NT2/D1 (cell line): Measurements from ENCODE around the gene NPTXR.
A peak's percentile ranks its signal among the peaks of the same experiment; 100 is the strongest.

Experiments used
- DNase-seq: peaks from one replicate; pipeline ENCODE4 v3.0.0-alpha.2; 2011; ENCODE audit warnings: low read depth, low spot score
- H3K27me3 ChIP-seq: 2 replicates; pipeline ENCODE4 v1.6.0; 2011; ENCODE audit warnings: mild to moderate bottlenecking; ENCODE audit not compliant: insufficient read length, insufficient read depth
- H3K36me3 ChIP-seq: 2 replicates; pipeline ENCODE4 v1.6.1; 2011; ENCODE audit warnings: mild to moderate bottlenecking, low read length, mixed read lengths; ENCODE audit not compliant: insufficient read depth, insufficient read length
- H3K4me1 ChIP-seq: 2 replicates; pipeline ENCODE4 v1.5.1; 2011; ENCODE audit not compliant: insufficient read depth, insufficient read length
- H3K4me3 ChIP-seq: 2 replicates; pipeline ENCODE4 v1.5.1; 2011; ENCODE audit warnings: low read depth; ENCODE audit not compliant: insufficient read length
- H3K9ac ChIP-seq: 2 replicates; pipeline ENCODE4 v1.6.0; 2011; ENCODE audit warnings: low read depth; ENCODE audit not compliant: insufficient read length
- H3K9me3 ChIP-seq: 2 replicates; pipeline ENCODE4 v1.5.1; 2011; ENCODE audit warnings: mild to moderate bottlenecking, low read length; ENCODE audit not compliant: insufficient read depth
- SUZ12 ChIP-seq: IDR thresholded peaks from 2 replicates; pipeline ENCODE4 v1.6.1; 2011; ENCODE audit not compliant: insufficient read length, insufficient read depth; ENCODE audit errors: extremely low read depth
- YY1 ChIP-seq: IDR thresholded peaks from 2 replicates; pipeline ENCODE4 v1.6.1; 2011; ENCODE audit not compliant: insufficient read length, insufficient read depth
- ZNF274 ChIP-seq: IDR thresholded peaks from 2 replicates; pipeline ENCODE4 v1.6.1; 2011; ENCODE audit warnings: mild to moderate bottlenecking, low read depth, low read length

NPTXR gene

GRCh38 chr22:38881464-38881871, 37.6 kb upstream of the NPTXR start:
- Histone ChIP-seq H3K27me3 (peaks cover 8% of the 10 kb centered on the region), H3K9ac (no peak overlapping the region), H3K4me1 (peaks cover 3% of the 10 kb centered on the region), H3K36me3 (no peaks in the 10 kb centered on the region), H3K4me3 (no peak overlapping the region), H3K9me3 (no peaks in the 10 kb centered on the region)
- no peak for DNase-seq
- no peak for TF ChIP-seq ZNF274
- TF ChIP-seq SUZ12: no peak
- TF ChIP-seq YY1: no peak

GRCh38 chr22:38879961-38880360, 36.1 kb upstream of the NPTXR start:
- no peaks in the 10 kb centered on the region for H3K9me3 ChIP-seq
- H3K36me3 ChIP-seq: no peaks in the 10 kb centered on the region
- DNase-seq: no peak
- H3K9ac ChIP-seq: no peak overlapping the region
- TF ChIP-seq SUZ12 (no peak), ZNF274 (no peak), YY1 (no peak)
- peaks cover 11% of the 10 kb centered on the region for H3K27me3 ChIP-seq
- peaks cover 3% of the 10 kb centered on the region for H3K4me1 ChIP-seq
- no peak overlapping the region for H3K4me3 ChIP-seq

GRCh38 chr22:38879108-38879729, 35.4 kb upstream of the NPTXR start:
- no peak overlapping the region for H3K4me3 ChIP-seq
- H3K9me3 ChIP-seq: no peaks in the 10 kb centered on the region
- H3K27me3 ChIP-seq: peaks cover 16% of the 10 kb centered on the region
- no peaks in the 10 kb centered on the region for H3K36me3 ChIP-seq
- no peak for TF ChIP-seq YY1
- no peak for TF ChIP-seq ZNF274
- TF ChIP-seq SUZ12: no peak
- no peak for DNase-seq
- no peak overlapping the region for H3K9ac ChIP-seq
- peaks cover 3% of the 10 kb centered on the region for H3K4me1 ChIP-seq

DNA sequence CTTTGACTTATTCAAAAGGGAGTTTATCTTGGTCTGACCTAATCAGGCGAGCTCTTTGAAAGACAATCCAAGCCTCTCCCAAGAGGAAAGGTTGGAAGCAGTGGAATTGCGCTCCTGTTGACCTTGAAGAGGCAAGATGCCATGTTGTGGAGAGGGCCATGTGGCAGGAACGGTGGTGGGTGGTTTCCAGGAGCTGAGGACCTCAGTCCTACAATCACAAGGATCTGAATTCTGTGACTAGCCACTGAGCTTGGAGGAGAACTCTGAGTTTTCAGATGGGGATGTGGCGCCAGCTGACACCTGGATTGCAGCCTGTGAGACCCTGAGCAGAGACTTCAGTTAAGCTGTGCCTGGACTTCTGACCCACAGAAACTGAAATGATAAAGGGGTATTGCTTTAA, 34.2 kb upstream of the NPTXR start:
- no peak for DNase-seq
- Histone ChIP-seq H3K4me3 (no peak overlapping the region), H3K9me3 (no peaks in the 10 kb centered on the region), H3K36me3 (no peaks in the 10 kb centered on the region), H3K4me1 (peaks cover 7% of the 10 kb centered on the region), H3K27me3 (peaks cover 27% of the 10 kb centered on the region), H3K9ac (no peak overlapping the region)
- TF ChIP-seq YY1 (no peak), SUZ12 (no peak), ZNF274 (no peak)

DNA sequence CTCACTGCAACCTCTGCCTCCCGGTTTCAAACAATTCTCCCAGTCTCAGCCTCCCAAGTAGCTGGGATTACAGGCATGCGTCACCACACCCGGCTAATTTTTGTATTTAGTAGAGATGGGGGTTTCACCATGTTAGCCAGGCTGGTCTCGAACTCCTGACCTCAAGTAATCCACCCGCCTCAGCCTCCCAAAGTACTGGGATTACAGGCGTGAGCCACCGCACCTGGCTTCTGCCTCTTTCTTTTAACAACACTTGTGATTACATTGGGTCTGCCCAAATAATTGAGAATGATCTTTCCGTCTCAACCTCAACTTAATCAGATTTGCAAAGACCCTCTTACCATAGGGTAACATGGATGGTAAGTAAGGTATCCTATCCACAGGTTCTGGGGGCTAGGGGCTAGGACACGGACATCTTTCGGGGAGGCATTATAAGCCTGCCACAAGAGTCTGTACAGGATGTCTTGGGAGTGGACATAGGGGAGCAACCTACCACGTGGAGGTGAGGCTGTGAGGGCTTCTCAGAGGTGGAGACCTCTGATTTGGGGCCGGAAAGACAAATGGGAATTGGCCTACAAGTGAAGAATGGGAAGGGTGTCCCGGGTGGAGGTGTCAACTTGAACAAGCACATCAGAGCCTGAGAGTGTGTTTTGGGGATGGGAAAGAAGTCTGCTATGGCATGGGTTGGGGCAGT, 30.8 kb upstream of the NPTXR start:
- Histone ChIP-seq H3K4me3 (no peak overlapping the region), H3K4me1 (peaks cover 6% of the 10 kb centered on the region), H3K36me3 (peaks cover 8% of the 10 kb centered on the region), H3K27me3 (peaks cover 24% of the 10 kb centered on the region), H3K9me3 (no peaks in the 10 kb centered on the region), H3K9ac (no peak overlapping the region)
- TF ChIP-seq YY1: no peak
- no peak for TF ChIP-seq ZNF274
- TF ChIP-seq SUZ12: no peak
- DNase-seq: no peak

- Histone ChIP-seq H3K4me1 (peaks cover 6% of the 10 kb centered on the region), H3K27me3 (peaks cover 21% of the 10 kb centered on the region), H3K36me3 (peaks cover 13% of the 10 kb centered on the region), H3K9me3 (no peaks in the 10 kb centered on the region), H3K9ac (peak overlapping the region; percentile 80), H3K4me3 (peak overlapping the region; percentile 74)
- TF ChIP-seq YY1 (no peak), ZNF274 (no peak), SUZ12 (no peak)
- DNase-seq: no peak
These were observed 29.9 kb upstream of the NPTXR start for GRCh38 chr22:38873469-38874411.

DNA sequence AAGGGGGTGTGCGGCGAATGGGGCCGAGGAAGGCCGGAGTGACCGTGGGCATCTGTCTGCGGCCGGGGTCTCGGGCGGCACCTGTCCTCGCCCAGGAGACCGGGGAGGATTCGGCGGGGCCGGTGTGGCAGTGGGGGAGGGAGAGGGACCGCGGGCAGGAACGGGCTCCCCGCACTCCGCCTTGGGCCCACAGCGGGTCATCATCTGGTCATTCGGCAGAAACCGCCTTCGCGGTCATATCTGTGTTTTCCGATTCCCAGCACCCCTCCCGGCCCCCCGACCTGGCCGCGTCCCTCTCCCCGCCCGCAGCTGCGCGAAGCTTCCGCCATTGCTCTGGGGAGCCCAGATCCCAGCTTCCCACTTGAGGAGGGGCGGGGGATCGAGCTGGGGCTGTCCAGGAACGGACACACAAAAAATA, 29.0 kb upstream of the NPTXR start:
- TF ChIP-seq YY1 (no peak), SUZ12 (no peak)
- no peak for DNase-seq
- peak overlapping the region; percentile 74 for H3K4me3 ChIP-seq

More for the DNA sequence above, 29.0 kb upstream of the NPTXR start:
- Histone ChIP-seq H3K36me3 (peaks cover 22% of the 10 kb centered on the region), H3K4me1 (peaks cover 9% of the 10 kb centered on the region), H3K27me3 (peaks cover 19% of the 10 kb centered on the region), H3K9me3 (no peaks in the 10 kb centered on the region), H3K9ac (peak overlapping the region; percentile 80)
